ENCODE results near the gene ZBTB43. TPM values are rescaled to one million over a fixed set of nuclear protein-coding genes. Genes with fewer than 3 reads are reported as not detected.

Gene ZBTB43
- total RNA-seq, 1 donor from 2014 or later = 2.4 TPM

GRCh38 chr9:126857261-126857960 lies 52.6 kb downstream of the ZBTB43 start:
- peak in 1 of 2 donors; percentile 40 for DNase-seq (ENCODE audit: low spot score in 2 of 2)

DNA sequence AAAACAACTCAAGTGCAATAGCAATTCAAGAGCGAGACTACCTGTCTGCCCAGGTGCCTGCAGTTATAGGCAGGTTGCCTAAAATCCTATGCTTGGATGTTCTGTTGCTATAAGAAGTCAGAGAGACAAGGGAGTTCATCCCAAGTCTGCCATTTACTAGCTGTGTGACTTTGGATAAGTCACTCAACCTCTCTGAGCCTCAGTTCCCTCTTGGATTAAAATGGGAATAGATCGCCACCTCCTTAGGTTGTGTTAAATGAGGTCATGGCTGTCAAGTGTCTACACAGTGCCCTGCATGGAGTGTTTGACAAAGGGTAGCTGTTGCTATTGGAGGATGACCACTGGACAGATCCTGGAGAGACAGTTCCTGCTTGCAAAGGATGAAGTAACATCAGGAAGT lies 54.3 kb downstream of the ZBTB43 start:
- Histone ChIP-seq H3K4me3 (no peak overlapping the region), H3K27ac (no peak overlapping the region), H3K36me3 (peaks cover 0 to 2% of the 10 kb centered on the region in 2 donors), H3K9me3 (no peaks in the 10 kb centered on the region), H3K27me3 (no peaks in the 10 kb centered on the region), H3K4me1 (peaks cover 3 to 11% of the 10 kb centered on the region in 2 donors)
- no peak for DNase-seq (ENCODE audit: low spot score in 2 of 2)
- intact Hi-C loops (cut with DNase I) = no loop called here
- TF ChIP-seq, protein P1, sequence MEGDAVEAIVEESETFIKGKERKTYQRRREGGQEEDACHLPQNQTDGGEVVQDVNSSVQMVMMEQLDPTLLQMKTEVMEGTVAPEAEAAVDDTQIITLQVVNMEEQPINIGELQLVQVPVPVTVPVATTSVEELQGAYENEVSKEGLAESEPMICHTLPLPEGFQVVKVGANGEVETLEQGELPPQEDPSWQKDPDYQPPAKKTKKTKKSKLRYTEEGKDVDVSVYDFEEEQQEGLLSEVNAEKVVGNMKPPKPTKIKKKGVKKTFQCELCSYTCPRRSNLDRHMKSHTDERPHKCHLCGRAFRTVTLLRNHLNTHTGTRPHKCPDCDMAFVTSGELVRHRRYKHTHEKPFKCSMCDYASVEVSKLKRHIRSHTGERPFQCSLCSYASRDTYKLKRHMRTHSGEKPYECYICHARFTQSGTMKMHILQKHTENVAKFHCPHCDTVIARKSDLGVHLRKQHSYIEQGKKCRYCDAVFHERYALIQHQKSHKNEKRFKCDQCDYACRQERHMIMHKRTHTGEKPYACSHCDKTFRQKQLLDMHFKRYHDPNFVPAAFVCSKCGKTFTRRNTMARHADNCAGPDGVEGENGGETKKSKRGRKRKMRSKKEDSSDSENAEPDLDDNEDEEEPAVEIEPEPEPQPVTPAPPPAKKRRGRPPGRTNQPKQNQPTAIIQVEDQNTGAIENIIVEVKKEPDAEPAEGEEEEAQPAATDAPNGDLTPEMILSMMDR (IDR thresholded peaks at IDR 0.05) = no peak

More at GRCh38 chr9:126857261-126857960, 52.6 kb downstream of the ZBTB43 start:
- Histone ChIP-seq H3K27ac (no peak overlapping the region), H3K27me3 (no peaks in the 10 kb centered on the region), H3K9me3 (no peaks in the 10 kb centered on the region), H3K36me3 (no peaks in the 10 kb centered on the region), H3K4me3 (no peak overlapping the region), H3K4me1 (peaks cover 3 to 7% of the 10 kb centered on the region in 2 donors)
- intact Hi-C loops (cut with DNase I) = no loop called here
- TF ChIP-seq, protein P1 (IDR thresholded peaks at IDR 0.05) = no peak

- no peaks in the 10 kb centered on the region for H3K9me3 ChIP-seq
- peaks cover 3 to 11% of the 10 kb centered on the region in 2 donors for H3K4me1 ChIP-seq
- intact Hi-C loops (cut with DNase I) = loop anchor here (2.0 to 5.0 kb wide), 3 partner anchors 55 to 337 kb away; partner anchors contain the start of genes RALGPS1 and ZBTB43
- peak in 1 of 2 donors; percentile 82 for DNase-seq (ENCODE audit: low spot score in 2 of 2)
- peak within 1 kb of the TSS; percentile 97 to 99 for H3K4me3 ChIP-seq
- TF ChIP-seq, protein P1 (IDR thresholded peaks at IDR 0.05) = peak; percentile 99 to 100 (median 100)
- no peaks in the 10 kb centered on the region for H3K27me3 ChIP-seq
- H3K36me3 ChIP-seq = peaks cover 0 to 7% of the 10 kb centered on the region in 2 donors
- peak within 1 kb of the TSS; percentile 90 to 97 for H3K27ac ChIP-seq
Measured at GRCh38 chr9:126860077-126860756, 55.4 kb downstream of the ZBTB43 start, which contains the start of gene ZBTB34. Gene ZBTB34, plus strand, starts transcription at chr9:126860639. Its CDS starts 18,761 bp downstream, at chr9:126879400.

DNA sequence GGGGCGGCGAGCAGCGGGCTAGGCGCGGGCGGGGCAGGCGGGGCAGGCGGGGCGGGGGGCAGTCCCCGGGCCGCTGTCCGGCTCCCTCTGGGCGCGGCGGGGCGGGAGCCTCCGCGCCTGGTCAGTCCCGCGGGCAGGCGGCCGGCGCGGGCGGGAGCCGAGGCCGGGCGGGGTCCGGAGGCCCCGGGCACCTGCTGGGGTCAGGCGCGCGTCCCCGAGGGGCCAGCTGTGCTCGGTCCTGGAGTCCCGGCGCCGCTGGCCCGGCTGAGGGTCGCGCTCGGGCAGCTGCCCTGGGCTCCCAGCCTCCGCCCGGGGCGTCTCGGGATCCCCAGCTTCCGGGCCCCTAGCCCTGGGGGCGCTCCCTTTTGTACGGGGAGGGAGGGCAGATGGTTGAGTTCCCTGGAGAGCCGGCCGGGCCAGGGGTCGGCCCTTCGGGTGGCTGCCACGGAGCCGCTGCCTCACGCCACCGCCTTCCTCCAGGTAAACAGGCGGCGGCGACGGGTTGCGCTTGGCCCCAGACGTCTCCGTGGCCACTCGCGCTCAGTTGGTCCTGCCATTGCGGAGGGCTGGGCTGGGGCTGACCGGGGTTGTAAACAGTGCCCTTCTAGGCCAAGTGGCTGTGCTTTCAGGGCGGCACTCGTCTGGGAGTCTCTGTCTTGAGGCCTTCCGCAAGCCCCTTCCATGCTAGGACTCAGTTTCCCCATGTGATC lies 56.1 kb downstream of the ZBTB43 start:
- intact Hi-C loops (cut with DNase I) = loop anchor here (2.0 to 5.0 kb wide), 3 partner anchors 54 to 336 kb away; partner anchors contain the start of genes RALGPS1 and ZBTB43
- peaks cover 0 to 7% of the 10 kb centered on the region in 2 donors for H3K36me3 ChIP-seq
- H3K27ac ChIP-seq = peak overlapping the region; percentile 76 to 97

DNA sequence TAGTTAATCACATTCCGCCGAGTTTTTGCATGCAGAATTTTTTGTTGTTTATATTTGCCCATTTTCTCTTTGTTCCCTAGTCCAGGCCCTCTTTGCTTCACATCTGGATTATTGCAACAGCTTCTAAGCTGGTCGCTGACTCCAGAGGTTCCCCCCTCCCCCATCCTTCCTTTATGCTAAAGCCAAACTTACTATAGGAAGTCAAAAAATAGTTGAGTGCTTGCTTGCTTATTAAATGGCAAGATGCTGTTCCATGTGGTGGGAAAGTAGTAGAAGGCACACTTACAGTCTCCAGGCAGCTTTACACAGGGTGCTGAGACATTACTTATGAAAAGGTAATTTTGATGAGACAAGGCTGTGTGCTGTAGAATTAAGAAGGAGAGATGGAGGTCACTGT lies 56.9 kb downstream of the ZBTB43 start:
- Histone ChIP-seq H3K9me3 (no peaks in the 10 kb centered on the region), H3K27me3 (no peaks in the 10 kb centered on the region), H3K4me1 (peaks cover 3 to 11% of the 10 kb centered on the region in 2 donors), H3K36me3 (peaks cover 0 to 7% of the 10 kb centered on the region in 2 donors), H3K27ac (peak overlapping the region in 1 of 2 donors; percentile 97), H3K4me3 (peak overlapping the region; percentile 97 to 99)
- intact Hi-C loops (cut with DNase I) = loop anchor here (2.0 to 5.0 kb wide), 3 partner anchors 53 to 336 kb away; partner anchors contain the start of genes RALGPS1 and ZBTB43
- DNase-seq (ENCODE audit: low spot score in 2 of 2) = no peak
- TF ChIP-seq, protein P1 (IDR thresholded peaks at IDR 0.05) = no peak

More for the DNA sequence above, 56.1 kb downstream of the ZBTB43 start:
- H3K4me1 ChIP-seq = peaks cover 3 to 11% of the 10 kb centered on the region in 2 donors
- H3K27me3 ChIP-seq = no peaks in the 10 kb centered on the region
- H3K9me3 ChIP-seq = no peaks in the 10 kb centered on the region
- H3K4me3 ChIP-seq = peak overlapping the region; percentile 97 to 99
- TF ChIP-seq, protein P1 (IDR thresholded peaks at IDR 0.05) = no peak
- DNase-seq (ENCODE audit: low spot score in 2 of 2) = peak in 1 of 2 donors; percentile 73

All from ascending aorta (tissue), 2 donors.